PC-3 (cell line): ENCODE data around the gene PANK1. TPM values are rescaled to one million over a fixed set of nuclear protein-coding genes. Genes with fewer than 3 reads are reported as not detected.

ENCODE experiments used
- ATAC-seq: fragments of 200-7000 bp; cut with Tn5 transposase; 2 replicates; pipeline ENCODE4 v1.9.1; 2020; ENCODE audit warnings: mild to moderate bottlenecking, moderate library complexity
- BruUV-seq: library from RNA; stranded (reverse); fragments of 400-500 nt; replicated peaks from 2 replicates; lab custom pipeline; 2021; lab: Mats Ljungman, UMichigan
- CTCF ChIA-PET: fragments of 300-600 bp; sonication (Branson Sonifier 250); formaldehyde crosslinking; loops from one replicate; lab custom pipeline; 2022; ENCODE audit warnings: antibody characterized with exemption; lab: Charles Lee
- POLR2A ChIA-PET: fragments of 300-600 bp; sonication (Branson Sonifier 250); formaldehyde crosslinking; loops from one replicate; lab custom pipeline; 2022; ENCODE audit warnings: antibody characterized with exemption; ENCODE audit not compliant: unreplicated experiment; lab: Charles Lee
- DNase-seq: peaks from one replicate; pipeline ENCODE4 v3.0.0-alpha.2; 2015
- H2AFZ ChIP-seq: fragments of 300-600 bp; sonication (generic); 2 replicates; pipeline ENCODE4 v1.6.0; 2016; ENCODE audit warnings: antibody characterized with exemption, low read length
- H3F3A ChIP-seq: fragments of 300-600 bp; sonication (generic); one replicate; pipeline ENCODE4 v1.6.0; 2017; ENCODE audit warnings: antibody characterized with exemption, low read length, control low read depth, mild to moderate bottlenecking; ENCODE audit not compliant: unreplicated experiment
- H3K27ac ChIP-seq: fragments of 300-600 bp; sonication (generic); 2 replicates; pipeline ENCODE4 v1.5.1; 2016; ENCODE audit warnings: mild to moderate bottlenecking, low read length
- H3K27me3 ChIP-seq: fragments of 300-600 bp; sonication (generic); 2 replicates; pipeline ENCODE4 v1.6.1; 2016; ENCODE audit warnings: low read length, mixed read lengths
- H3K36me3 ChIP-seq: fragments of 300-600 bp; sonication (generic); 2 replicates; pipeline ENCODE4 v1.6.1; 2016; ENCODE audit warnings: low read depth, mixed run types, low read length, mixed read lengths
- H3K4me1 ChIP-seq: fragments of 300-600 bp; sonication (generic); 2 replicates; pipeline ENCODE4 v1.5.1; 2016; ENCODE audit warnings: low read length; ENCODE audit not compliant: insufficient read depth
- H3K4me2 ChIP-seq: fragments of 300-600 bp; sonication (generic); 2 replicates; pipeline ENCODE4 v1.6.0; 2016; ENCODE audit warnings: low read length
- H3K4me3 ChIP-seq: fragments of 300-600 bp; sonication (generic); 2 replicates; pipeline ENCODE4 v1.5.1; 2016; ENCODE audit warnings: mild to moderate bottlenecking, low read length, mixed read lengths
- H3K79me2 ChIP-seq: fragments of 300-600 bp; sonication (generic); 2 replicates; pipeline ENCODE4 v1.6.1; 2017; ENCODE audit warnings: low read length, mixed read lengths
- H3K9ac ChIP-seq: fragments of 300-600 bp; sonication (generic); 2 replicates; pipeline ENCODE4 v1.6.0; 2016; ENCODE audit warnings: mild to moderate bottlenecking, low read length
- H3K9me2 ChIP-seq: fragments of 300-600 bp; sonication (generic); replicated peaks from 2 replicates; pipeline ENCODE4 v1.6.1; 2016; ENCODE audit warnings: mixed run types, low read length, mixed read lengths
- H3K9me3 ChIP-seq: fragments of 300-600 bp; sonication (generic); 2 replicates; pipeline ENCODE4 v1.6.1; 2016; ENCODE audit warnings: low read length, mixed read lengths
- H4K20me1 ChIP-seq: fragments of 300-600 bp; sonication (generic); 2 replicates; pipeline ENCODE4 v1.6.1; 2016; ENCODE audit warnings: low read length, mixed read lengths
- EZH2 ChIP-seq: fragments of 300-600 bp; sonication (generic); IDR thresholded peaks from one replicate; pipeline ENCODE4 v1.6.1; 2017; ENCODE audit warnings: antibody characterized with exemption, mild to moderate bottlenecking, low read length; ENCODE audit not compliant: unreplicated experiment
- EZH2phosphoT487 ChIP-seq: fragments of 300-600 bp; sonication (generic); IDR thresholded peaks from 2 replicates; pipeline ENCODE4 v1.6.1; 2018; ENCODE audit warnings: mild to moderate bottlenecking, antibody characterized with exemption, low read length, borderline replicate concordance
- intact Hi-C: fragments of 100-400 bp; cut with micrococcal nuclease; formaldehyde crosslinking; loops from 2 replicates; pipeline ENCODE4 v1.9.0; 2023
- total RNA-seq: library from RNA; depleted of rRNA; stranded (reverse); fragments of >200 nt; gene quantifications from 2 replicates; pipeline ENCODE4 v1.2.3, GENCODE V29; 2014
- TF ChIP-seq, protein P1 (sequence below): fragments of 300-600 bp; sonication (generic); conservative IDR thresholded peaks from 2 replicates; pipeline ENCODE4 v1.5.1; 2017; ENCODE audit warnings: antibody characterized with exemption, low read depth, mild to moderate bottlenecking, low read length

The PANK1 gene
- total RNA-seq, 1 experiment from 2014 or later: 3.9 TPM

DNA sequence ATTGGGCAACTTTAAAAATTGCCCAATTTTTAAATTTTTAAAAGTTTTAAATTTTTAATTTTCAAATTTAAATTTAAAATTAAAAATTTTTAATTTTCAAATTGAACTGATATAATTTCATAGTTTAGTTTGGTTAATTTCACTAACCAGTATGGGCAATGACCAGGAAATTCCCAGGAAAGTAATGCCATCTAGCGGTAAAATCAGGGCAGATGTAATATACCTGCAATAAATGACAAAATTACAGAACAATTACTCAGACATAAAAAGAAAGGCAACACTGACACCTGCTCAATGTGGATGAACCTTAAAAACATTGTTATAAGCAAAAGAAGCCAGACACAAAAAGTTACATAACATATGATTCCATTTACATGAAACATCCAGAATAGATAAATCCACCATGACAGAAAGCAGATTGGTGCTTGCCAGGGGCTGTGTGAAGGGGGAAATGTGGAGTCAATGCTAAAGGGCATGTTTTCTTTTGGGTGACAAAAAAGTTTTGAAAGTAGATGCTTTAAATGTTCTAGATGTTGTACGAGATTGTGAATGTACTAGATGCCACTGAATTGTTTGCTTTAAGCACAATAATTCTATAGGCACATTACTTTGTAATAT lies 81.1 kb downstream of the PANK1 start:
- H3K36me3 ChIP-seq: no peaks in the 10 kb centered on the region
- H3K9ac ChIP-seq: no peak overlapping the region
- DNase-seq (peak; percentile 73), ATAC-seq (peak; percentile 74; the same call in 1 of the 2 replicates)
- H3K27me3 ChIP-seq: no peaks in the 10 kb centered on the region
- H4K20me1 ChIP-seq: no peaks in the 10 kb centered on the region
- no peaks in the 10 kb centered on the region for H3K9me3 ChIP-seq
- H3K4me3 ChIP-seq: no peak overlapping the region
- no peak for TF ChIP-seq EZH2
- TF ChIP-seq, protein P1, sequence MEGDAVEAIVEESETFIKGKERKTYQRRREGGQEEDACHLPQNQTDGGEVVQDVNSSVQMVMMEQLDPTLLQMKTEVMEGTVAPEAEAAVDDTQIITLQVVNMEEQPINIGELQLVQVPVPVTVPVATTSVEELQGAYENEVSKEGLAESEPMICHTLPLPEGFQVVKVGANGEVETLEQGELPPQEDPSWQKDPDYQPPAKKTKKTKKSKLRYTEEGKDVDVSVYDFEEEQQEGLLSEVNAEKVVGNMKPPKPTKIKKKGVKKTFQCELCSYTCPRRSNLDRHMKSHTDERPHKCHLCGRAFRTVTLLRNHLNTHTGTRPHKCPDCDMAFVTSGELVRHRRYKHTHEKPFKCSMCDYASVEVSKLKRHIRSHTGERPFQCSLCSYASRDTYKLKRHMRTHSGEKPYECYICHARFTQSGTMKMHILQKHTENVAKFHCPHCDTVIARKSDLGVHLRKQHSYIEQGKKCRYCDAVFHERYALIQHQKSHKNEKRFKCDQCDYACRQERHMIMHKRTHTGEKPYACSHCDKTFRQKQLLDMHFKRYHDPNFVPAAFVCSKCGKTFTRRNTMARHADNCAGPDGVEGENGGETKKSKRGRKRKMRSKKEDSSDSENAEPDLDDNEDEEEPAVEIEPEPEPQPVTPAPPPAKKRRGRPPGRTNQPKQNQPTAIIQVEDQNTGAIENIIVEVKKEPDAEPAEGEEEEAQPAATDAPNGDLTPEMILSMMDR: peak; percentile 68
- TF ChIP-seq EZH2phosphoT487: no peak
- no peak overlapping the region for H3K4me2 ChIP-seq
- no peaks in the 10 kb centered on the region for H3K79me2 ChIP-seq
- no peaks in the 10 kb centered on the region for H3F3A ChIP-seq
- intact Hi-C loops: loop anchor here (1.0 to 10.0 kb wide), 4 partner anchors 98 to 309 kb away; partner anchors contain the start of genes KIF20B and LIPA
- no peak overlapping the region for H3K27ac ChIP-seq
- no peak overlapping the region for H2AFZ ChIP-seq
- ChIA-PET CTCF (no interaction called here), POLR2A (no interaction called here)
- no peaks in the 10 kb centered on the region for H3K9me2 ChIP-seq
- no TSS peak for BruUV-seq
- H3K4me1 ChIP-seq: no peaks in the 10 kb centered on the region

DNA sequence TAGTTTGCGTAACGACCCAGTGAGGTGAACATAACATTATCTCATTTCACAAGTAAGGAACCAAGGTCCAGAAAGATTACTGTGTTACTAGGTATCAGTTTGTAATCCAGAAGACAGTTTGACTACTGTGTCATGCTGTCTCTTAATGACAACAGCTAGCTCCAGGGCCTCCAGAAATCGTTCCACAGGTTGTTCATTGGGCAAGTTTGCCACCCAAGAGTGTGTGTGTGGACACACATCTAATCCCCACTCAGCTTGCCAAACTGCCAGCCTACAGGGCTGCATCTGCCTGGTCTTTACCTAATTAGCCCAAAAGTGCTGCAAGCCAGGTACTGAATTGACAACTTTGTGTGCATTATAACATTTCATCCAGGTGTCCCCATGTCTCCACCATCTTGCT lies 81.7 kb downstream of the PANK1 start:
- Histone ChIP-seq H3K36me3 (no peaks in the 10 kb centered on the region), H3K9me2 (no peaks in the 10 kb centered on the region), H3F3A (no peaks in the 10 kb centered on the region), H3K9me3 (no peaks in the 10 kb centered on the region), H3K4me3 (no peak overlapping the region), H3K4me1 (no peaks in the 10 kb centered on the region), H3K4me2 (no peak overlapping the region), H3K79me2 (no peaks in the 10 kb centered on the region), H3K27me3 (no peaks in the 10 kb centered on the region), H2AFZ (no peak overlapping the region), H4K20me1 (no peaks in the 10 kb centered on the region), H3K9ac (no peak overlapping the region), H3K27ac (no peak overlapping the region)
- ChIA-PET CTCF (no interaction called here), POLR2A (no interaction called here)
- ATAC-seq (no peak), DNase-seq (no peak)
- TF ChIP-seq EZH2 (no peak), EZH2phosphoT487 (no peak)
- TF ChIP-seq, protein P1: no peak
- no TSS peak for BruUV-seq
- intact Hi-C loops: loop anchor here (10.0 kb wide), 1 partner anchor 309 kb away; the partner anchor contains the start of gene LIPA

GRCh38 chr10:89556600-89556999 lies 88.4 kb downstream of the PANK1 start:
- no TSS peak for BruUV-seq
- Histone ChIP-seq H4K20me1 (no peaks in the 10 kb centered on the region), H3K36me3 (no peaks in the 10 kb centered on the region), H3K4me1 (peaks cover 35% of the 10 kb centered on the region), H3K4me3 (no peak overlapping the region), H3K27me3 (no peaks in the 10 kb centered on the region), H2AFZ (no peak overlapping the region), H3K4me2 (no peak overlapping the region), H3K9me2 (no peaks in the 10 kb centered on the region), H3K9ac (no peak overlapping the region), H3K79me2 (no peaks in the 10 kb centered on the region), H3F3A (no peaks in the 10 kb centered on the region), H3K27ac (no peak overlapping the region), H3K9me3 (no peaks in the 10 kb centered on the region)
- ChIA-PET POLR2A (no interaction called here), CTCF (no interaction called here)
- DNase-seq (peak; percentile 32), ATAC-seq (no peak)
- no peak for TF ChIP-seq EZH2
- TF ChIP-seq, protein P1: no peak
- no peak for TF ChIP-seq EZH2phosphoT487
- intact Hi-C loops: no loop called here
